Stomach (tissue), 9 donors: ENCODE results near the gene ACVRL1. TPM values are rescaled to one million over a fixed set of nuclear protein-coding genes. Genes with fewer than 3 reads are reported as not detected.

Experiments used
- DNase-seq, 2 donors: peaks; one replicate each; pipeline versions ENCODE4 v3.0.0 to v3.0.0-alpha.2; 2013 to 2019
- H3K27ac ChIP-seq, 5 donors: fragments of 200-600 bp in 4 of 5; sonication (generic) in 4 of 5; one replicate each; pipeline ENCODE4 v1.5.1; 2013 to 2019; ENCODE audit warnings: mild to moderate bottlenecking in 1 of 5, moderate library complexity in 1 of 5
- H3K27me3 ChIP-seq, 3 donors: fragments of 200-600 bp; sonication (generic); one replicate each; pipeline ENCODE4 v1.5.1; 2017 to 2019; ENCODE audit warnings: mixed run types in 1 of 3
- H3K36me3 ChIP-seq, 4 donors: fragments of 200-600 bp; sonication (generic); 1 replicate in 3 of 4; 2 replicates in 1 of 4; pipeline ENCODE4 v1.5.1; 2016 to 2019
- H3K4me1 ChIP-seq, 4 donors: fragments of 200-600 bp; sonication (generic); one replicate each; pipeline ENCODE4 v1.5.1; 2016 to 2019
- H3K4me3 ChIP-seq, 4 donors: fragments of 200-600 bp; sonication (generic) in 3 of 4; one replicate each; pipeline ENCODE4 v1.5.1; 2016 to 2019; ENCODE audit warnings: mild to moderate bottlenecking in 1 of 4
- H3K9me3 ChIP-seq, 4 donors: fragments of 200-600 bp; sonication (generic); one replicate each; pipeline ENCODE4 v1.5.1; 2016 to 2019
- EP300 ChIP-seq: sonication (generic); formaldehyde crosslinking; IDR thresholded peaks from one replicate; pipeline ENCODE4 v1.6.1; 2017; ENCODE audit warnings: antibody characterized with exemption
- POLR2A ChIP-seq, 4 donors: fragments of 450-650 bp; IDR thresholded peaks; one replicate each; pipeline ENCODE4 v1.6.1; 2016; ENCODE audit warnings: antibody characterized with exemption in 4 of 4, control low read depth in 2 of 4, mild to moderate bottlenecking in 1 of 4, moderate library complexity in 1 of 4
- POLR2AphosphoS5 ChIP-seq, 3 donors: sonication (generic); formaldehyde crosslinking; IDR thresholded peaks; one replicate each; pipeline ENCODE4 v1.6.1; 2016; ENCODE audit warnings: antibody characterized with exemption in 3 of 3
- WGBS, 5 donors: extraction: QIAGEN DNeasy Blood & Tissue Kit in 3 of 5; methylation state at CpG; one replicate each; pipeline versions ENCODE4 v1.1.5 to v1.1.7; 2013 to 2018; 5-methylcytosine and 5-hydroxymethylcytosine counted together
- intact Hi-C: fragments of 100-400 bp; cut with DNase I; formaldehyde crosslinking; loops from one replicate; pipeline ENCODE4 v1.15.1; 2023; ENCODE audit warnings: low total_unique reads
- polyA plus RNA-seq, 3 donors: library from polyadenylated mRNA; stranded (reverse); fragments of 200-250 nt; gene quantifications; one replicate each; pipeline ENCODE4 v1.2.3, GENCODE V29; 2013
- total RNA-seq, 5 donors: library from RNA; depleted of rRNA; stranded (reverse); fragments of >200 nt; gene quantifications; one replicate each; pipeline versions ENCODE4 v1.1.0 to v1.2.3, GENCODE V29; 2014 to 2016
- TF ChIP-seq, protein P1 (sequence below), 7 experiments: fragments of 450-650 bp in 4 of 7; fragments of 200-600 bp in 3 of 7; sonication (generic) in 3 of 7; IDR thresholded peaks; one replicate each; pipeline ENCODE4 v1.5.1; 2016 to 2019; ENCODE audit warnings: antibody characterized with exemption in 7 of 7, control low read depth in 2 of 7, mild to moderate bottlenecking in 1 of 7
- donor health status: healthy with polysubstance abuse.
- donor health status: Bipolar disorder and iron deficiency.
- donor health status: healthy.

Gene ACVRL1
- total and polyA plus RNA-seq, 8 donors, result 11.0 to 117 (median 45.4) TPM

DNA sequence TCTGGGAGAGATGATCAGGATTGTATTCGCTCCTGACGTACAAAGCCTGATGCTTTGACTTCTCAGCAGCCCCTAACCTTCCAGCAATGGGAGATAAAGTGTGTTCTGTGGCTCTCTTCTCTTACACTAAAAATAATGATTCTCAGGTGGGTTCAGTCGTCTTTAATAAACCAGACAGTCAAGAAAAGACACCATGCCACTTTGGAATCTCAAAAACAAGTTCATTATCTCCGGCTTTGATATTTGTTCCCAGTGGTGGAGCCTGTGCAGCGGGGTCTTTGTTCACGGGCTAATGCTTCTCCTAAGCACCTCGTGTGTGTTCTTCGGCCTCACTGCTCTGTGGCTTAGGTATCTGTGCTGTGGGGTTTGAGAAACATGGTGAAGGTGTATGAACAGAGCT is 45.8 kb downstream of the ACVRL1 start:
- DNase-seq, result peak in 1 of 2 donors; percentile 48
- intact Hi-C loops, result no loop called here
- TF ChIP-seq POLR2A (IDR thresholded peaks at IDR 0.05) (no peak), POLR2AphosphoS5 (IDR thresholded peaks at IDR 0.05) (no peak), EP300 (no peak)
- TF ChIP-seq, protein P1, sequence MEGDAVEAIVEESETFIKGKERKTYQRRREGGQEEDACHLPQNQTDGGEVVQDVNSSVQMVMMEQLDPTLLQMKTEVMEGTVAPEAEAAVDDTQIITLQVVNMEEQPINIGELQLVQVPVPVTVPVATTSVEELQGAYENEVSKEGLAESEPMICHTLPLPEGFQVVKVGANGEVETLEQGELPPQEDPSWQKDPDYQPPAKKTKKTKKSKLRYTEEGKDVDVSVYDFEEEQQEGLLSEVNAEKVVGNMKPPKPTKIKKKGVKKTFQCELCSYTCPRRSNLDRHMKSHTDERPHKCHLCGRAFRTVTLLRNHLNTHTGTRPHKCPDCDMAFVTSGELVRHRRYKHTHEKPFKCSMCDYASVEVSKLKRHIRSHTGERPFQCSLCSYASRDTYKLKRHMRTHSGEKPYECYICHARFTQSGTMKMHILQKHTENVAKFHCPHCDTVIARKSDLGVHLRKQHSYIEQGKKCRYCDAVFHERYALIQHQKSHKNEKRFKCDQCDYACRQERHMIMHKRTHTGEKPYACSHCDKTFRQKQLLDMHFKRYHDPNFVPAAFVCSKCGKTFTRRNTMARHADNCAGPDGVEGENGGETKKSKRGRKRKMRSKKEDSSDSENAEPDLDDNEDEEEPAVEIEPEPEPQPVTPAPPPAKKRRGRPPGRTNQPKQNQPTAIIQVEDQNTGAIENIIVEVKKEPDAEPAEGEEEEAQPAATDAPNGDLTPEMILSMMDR (IDR thresholded peaks at IDR 0.05), result no peak
- H3K4me3 ChIP-seq, result peak overlapping the region; percentile 79 to 96 (median 92)
- no peaks in the 10 kb centered on the region for H3K27me3 ChIP-seq
- no peaks in the 10 kb centered on the region for H3K9me3 ChIP-seq
- H3K36me3 ChIP-seq, result peaks cover 0 to 4% (median 0%) of the 10 kb centered on the region in 4 donors
- peak overlapping the region; percentile 93 to 98 (median 96) for H3K27ac ChIP-seq
- H3K4me1 ChIP-seq, result peaks cover 34 to 63% (median 51%) of the 10 kb centered on the region in 4 donors
- 26 to 43% (median 30%) methylated on average over 8 of the region's 8 CpGs for WGBS, 5 donors

DNA sequence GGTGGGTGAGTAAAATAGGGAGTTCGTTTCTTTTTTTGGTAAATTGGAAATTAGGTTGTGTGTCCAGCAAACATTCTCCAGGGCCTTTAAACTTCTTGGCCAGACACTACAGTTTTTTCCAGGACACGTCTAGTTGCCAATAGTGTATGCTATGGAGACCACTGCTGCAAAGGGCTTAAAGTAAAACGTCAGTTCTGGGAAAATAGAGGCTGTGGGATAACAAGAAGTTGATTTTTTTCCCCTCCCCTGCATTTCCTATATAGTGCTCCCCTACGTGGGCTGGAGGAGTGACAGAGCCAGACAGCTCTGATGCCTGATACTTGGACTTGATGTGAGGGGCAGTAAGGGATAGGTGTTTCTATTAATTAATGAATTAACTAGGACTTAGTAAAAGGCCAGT is 46.6 kb downstream of the ACVRL1 start:
- peak overlapping the region; percentile 86 to 98 (median 96) for H3K27ac ChIP-seq
- 10 to 15% (median 14%) methylated on average over 4 of the region's 4 CpGs for WGBS, 5 donors
- TF ChIP-seq EP300, result no peak
- TF ChIP-seq POLR2AphosphoS5 (IDR thresholded peaks at IDR 0.05), result no peak
- TF ChIP-seq POLR2A (IDR thresholded peaks at IDR 0.05), result no peak
- TF ChIP-seq, protein P1 (IDR thresholded peaks at IDR 0.05), result no peak
- H3K4me1 ChIP-seq, result peaks cover 38 to 69% (median 58%) of the 10 kb centered on the region in 4 donors
- no peaks in the 10 kb centered on the region for H3K27me3 ChIP-seq
- DNase-seq, result peak in 1 of 2 donors; percentile 50
- peak overlapping the region; percentile 3 to 96 (median 92) for H3K4me3 ChIP-seq
- no peaks in the 10 kb centered on the region for H3K9me3 ChIP-seq
- H3K36me3 ChIP-seq, result peaks cover 0 to 4% (median 0%) of the 10 kb centered on the region in 4 donors
- intact Hi-C loops, result no loop called here

DNA sequence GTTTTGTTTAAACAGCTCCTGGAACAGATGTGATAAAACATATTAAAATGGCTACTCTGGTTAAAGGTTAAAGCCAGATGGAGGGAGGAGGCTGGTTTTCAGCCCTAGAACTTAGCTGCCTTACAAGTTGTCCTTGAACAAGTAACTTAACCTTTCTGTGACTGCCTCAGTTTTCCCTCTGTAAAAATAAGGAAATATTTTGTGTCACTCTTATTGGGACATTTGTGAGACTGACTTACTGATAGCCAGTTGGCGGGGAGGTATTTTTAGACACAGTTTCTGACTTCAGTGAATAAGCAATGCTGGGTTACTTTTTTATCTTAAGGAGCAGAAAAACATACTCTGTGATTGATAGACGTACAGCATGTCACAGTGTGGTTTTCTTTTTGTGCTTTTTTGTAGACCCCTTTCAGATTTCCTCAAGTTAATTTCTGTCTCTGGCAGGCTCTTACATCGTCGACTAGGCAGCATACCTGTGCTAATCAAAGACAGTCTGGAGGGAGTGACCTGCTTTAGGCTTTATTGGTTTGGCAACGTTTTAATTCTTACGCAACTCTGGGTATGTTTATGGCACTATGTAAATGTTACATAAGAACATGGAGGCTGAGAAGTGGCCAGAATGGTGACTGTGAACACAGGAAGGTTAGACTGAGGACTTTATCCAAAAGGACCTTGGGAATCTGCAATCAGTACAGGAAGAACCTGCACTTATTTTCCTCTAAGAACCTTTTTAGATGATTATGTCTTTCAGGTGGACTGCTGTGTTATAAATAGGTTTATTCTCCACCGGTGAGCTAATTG is 47.5 kb downstream of the ACVRL1 start:
- Histone ChIP-seq H3K36me3 (peaks cover 0 to 4% (median 0%) of the 10 kb centered on the region in 4 donors), H3K27me3 (no peaks in the 10 kb centered on the region), H3K4me3 (peak overlapping the region; percentile 3 to 96 (median 92)), H3K4me1 (peaks cover 47 to 78% (median 67%) of the 10 kb centered on the region in 4 donors), H3K27ac (peak overlapping the region; percentile 85 to 98 (median 96)), H3K9me3 (no peaks in the 10 kb centered on the region)
- intact Hi-C loops, result no loop called here
- peak in 2 of 3 donors; percentile 69 to 88 for TF ChIP-seq POLR2AphosphoS5 (IDR thresholded peaks at IDR 0.05)
- no peak for TF ChIP-seq POLR2A (IDR thresholded peaks at IDR 0.05)
- DNase-seq, result peak; percentile 44 to 72
- WGBS, 5 donors, result 21 to 36% (median 28%) methylated on average over 7 of the region's 7 CpGs

DNA sequence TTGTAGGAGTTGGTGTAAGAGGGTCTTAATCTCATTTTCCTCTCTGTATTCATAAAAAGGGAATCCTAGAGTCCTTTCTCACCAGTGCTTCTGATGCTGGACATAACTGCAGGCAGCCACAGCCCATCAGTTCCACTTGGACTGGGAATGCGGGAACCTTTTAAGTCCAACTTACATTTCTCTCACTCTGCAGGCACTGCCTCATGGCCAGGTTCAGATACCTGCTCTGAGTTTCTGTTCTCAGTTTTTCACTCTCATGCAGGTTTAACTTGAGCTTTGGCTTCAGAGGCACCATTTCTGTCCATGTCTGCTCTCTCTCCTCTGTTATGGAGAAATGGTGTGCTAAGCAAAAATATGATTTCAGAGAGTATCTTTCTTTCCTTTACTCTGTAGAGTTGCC is 48.4 kb downstream of the ACVRL1 start:
- Histone ChIP-seq H3K36me3 (peaks cover 0 to 8% (median 5%) of the 10 kb centered on the region in 4 donors), H3K4me1 (peaks cover 54 to 86% (median 76%) of the 10 kb centered on the region in 4 donors), H3K27ac (peak overlapping the region; percentile 86 to 98 (median 96)), H3K4me3 (no peak overlapping the region), H3K27me3 (no peaks in the 10 kb centered on the region), H3K9me3 (no peaks in the 10 kb centered on the region)
- TF ChIP-seq POLR2A (IDR thresholded peaks at IDR 0.05), result no peak
- TF ChIP-seq POLR2AphosphoS5 (IDR thresholded peaks at IDR 0.05), result no peak
- TF ChIP-seq, protein P1 (IDR thresholded peaks at IDR 0.05), result no peak
- no peak for TF ChIP-seq EP300
- WGBS, 5 donors, result 49 to 72% (median 57%) methylated on average over 1 of the region's 1 CpG
- no peak for DNase-seq
- intact Hi-C loops, result no loop called here
